Loucy (cell line): Measurements from ENCODE around the gene CORO2B.

Experiments
- EZH2phosphoT487 ChIP-seq: fragments of 200-600 bp; IDR thresholded peaks from 2 replicates; pipeline ENCODE4 v1.6.1; 2018; ENCODE audit warnings: antibody characterized with exemption, mild to moderate bottlenecking, moderate library complexity, borderline replicate concordance
- TF ChIP-seq, protein P1 (sequence below): fragments of 200-600 bp; sonication (generic); conservative IDR thresholded peaks from 2 replicates; pipeline ENCODE4 v1.5.1; 2014; ENCODE audit warnings: mild to moderate bottlenecking, antibody characterized with exemption, low read length

DNA sequence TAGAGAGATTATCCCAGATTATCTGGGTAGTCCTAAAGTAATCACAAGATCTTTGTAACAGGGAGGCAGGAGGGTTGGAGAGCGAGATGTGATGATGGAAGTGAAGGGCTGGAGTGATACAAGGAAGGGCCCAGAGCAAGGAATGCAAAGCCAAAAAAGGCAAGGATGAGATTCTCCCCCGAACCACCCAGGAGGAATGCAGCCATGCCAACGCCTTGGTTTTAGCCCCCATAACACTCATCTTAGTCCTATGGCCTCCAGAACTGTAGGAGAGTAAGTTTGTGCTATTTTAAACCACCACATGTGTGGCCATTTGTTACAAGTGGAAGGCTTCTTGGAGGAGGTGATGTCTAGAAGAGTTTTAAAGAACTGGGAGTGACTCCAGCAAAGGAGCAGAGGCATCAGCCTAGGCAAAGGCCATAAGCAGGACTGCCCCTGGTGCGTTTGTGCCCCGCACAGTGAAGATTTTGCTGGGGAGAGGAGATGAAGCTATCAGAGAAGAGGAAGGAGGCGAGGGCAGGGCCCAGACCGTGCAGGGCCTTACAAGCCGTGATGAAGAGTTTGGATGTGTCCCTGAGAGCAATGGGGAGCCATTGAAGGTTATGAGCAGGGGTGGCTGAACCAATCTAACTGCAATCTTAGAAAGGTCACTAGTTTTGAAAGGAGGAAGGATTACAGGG lies 25.3 kb upstream of the CORO2B start:
- TF ChIP-seq, protein P1, sequence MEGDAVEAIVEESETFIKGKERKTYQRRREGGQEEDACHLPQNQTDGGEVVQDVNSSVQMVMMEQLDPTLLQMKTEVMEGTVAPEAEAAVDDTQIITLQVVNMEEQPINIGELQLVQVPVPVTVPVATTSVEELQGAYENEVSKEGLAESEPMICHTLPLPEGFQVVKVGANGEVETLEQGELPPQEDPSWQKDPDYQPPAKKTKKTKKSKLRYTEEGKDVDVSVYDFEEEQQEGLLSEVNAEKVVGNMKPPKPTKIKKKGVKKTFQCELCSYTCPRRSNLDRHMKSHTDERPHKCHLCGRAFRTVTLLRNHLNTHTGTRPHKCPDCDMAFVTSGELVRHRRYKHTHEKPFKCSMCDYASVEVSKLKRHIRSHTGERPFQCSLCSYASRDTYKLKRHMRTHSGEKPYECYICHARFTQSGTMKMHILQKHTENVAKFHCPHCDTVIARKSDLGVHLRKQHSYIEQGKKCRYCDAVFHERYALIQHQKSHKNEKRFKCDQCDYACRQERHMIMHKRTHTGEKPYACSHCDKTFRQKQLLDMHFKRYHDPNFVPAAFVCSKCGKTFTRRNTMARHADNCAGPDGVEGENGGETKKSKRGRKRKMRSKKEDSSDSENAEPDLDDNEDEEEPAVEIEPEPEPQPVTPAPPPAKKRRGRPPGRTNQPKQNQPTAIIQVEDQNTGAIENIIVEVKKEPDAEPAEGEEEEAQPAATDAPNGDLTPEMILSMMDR = no peak
- no peak for TF ChIP-seq EZH2phosphoT487
